Hippocampal formation (tissue), 2 donors: ENCODE data around the gene ARMC8.
"Not testable (repeated sequence)": the region's sequence is repeated elsewhere in the genome, so short reads cannot be mapped to it uniquely, and the experiment has no call there.

ENCODE experiments used
- DNase-seq, 2 donors: peaks; one replicate each; lab custom pipeline; 2025; lab: John Stamatoyannopoulos, UW

Gene ARMC8, protein sequence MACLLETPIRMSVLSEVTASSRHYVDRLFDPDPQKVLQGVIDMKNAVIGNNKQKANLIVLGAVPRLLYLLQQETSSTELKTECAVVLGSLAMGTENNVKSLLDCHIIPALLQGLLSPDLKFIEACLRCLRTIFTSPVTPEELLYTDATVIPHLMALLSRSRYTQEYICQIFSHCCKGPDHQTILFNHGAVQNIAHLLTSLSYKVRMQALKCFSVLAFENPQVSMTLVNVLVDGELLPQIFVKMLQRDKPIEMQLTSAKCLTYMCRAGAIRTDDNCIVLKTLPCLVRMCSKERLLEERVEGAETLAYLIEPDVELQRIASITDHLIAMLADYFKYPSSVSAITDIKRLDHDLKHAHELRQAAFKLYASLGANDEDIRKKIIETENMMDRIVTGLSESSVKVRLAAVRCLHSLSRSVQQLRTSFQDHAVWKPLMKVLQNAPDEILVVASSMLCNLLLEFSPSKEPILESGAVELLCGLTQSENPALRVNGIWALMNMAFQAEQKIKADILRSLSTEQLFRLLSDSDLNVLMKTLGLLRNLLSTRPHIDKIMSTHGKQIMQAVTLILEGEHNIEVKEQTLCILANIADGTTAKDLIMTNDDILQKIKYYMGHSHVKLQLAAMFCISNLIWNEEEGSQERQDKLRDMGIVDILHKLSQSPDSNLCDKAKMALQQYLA

DNA sequence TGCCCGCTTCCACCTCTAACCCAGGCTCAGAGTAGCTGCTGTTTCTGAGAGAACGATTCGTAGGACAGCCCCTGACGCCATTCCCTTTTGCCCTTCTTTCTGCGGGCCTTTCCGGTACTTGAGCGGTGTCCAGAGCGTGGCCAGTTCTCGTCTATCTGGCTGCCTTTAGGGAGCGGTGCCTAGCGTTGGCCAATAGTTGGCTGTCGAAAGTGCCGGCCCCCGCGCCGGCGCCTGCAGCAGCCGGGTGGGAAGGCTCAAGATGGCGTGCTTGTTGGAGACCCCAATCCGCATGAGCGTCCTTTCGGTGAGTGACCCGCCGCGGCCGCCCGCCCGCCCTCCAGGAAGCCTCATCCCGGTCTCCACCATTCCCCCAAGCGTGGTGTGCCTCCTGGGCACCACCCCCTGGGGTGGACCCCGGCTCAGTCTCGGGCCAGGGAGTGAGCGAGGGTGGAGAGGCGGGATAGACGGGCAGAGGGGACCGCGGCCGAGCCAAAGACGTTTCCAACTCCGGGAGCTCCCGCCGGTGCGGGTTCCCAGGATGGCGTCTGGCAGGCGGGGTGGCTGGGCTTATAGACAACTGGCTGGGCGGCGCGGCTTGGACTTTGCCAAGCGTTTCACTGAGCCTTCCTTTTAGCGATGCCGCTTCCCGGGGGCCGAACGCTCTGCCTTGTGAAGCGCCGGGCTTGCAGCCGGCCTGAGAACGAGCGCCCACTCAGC lies at the start of gene ARMC8:
TSS of gene ARMC8 (plus strand) at position 6 of the 717 bp plus-strand sequence. CDS start at position 260, 254 bp downstream.
- peak; percentile 28 to 87 for DNase-seq

DNA sequence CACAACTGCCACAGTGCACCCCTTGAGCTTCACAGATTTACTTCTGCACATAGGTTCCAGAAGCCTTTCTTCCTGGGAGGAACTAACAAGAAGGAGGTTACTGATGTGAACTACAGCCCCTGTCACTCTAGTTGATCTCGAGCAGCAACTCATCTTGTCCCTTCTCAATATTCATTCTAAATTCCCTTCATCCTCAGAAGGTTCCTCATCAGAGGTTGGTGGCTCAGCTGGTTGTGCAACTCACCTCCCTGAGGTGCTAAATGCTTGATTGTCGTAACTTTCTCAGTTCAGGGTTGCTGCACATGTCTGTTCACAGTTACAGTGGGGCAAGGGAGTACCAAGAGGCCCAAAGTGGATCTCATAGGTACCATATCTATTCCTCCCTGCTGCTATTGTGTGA lies 49.2 kb upstream of the ARMC8 start:
- no peak for DNase-seq

DNA sequence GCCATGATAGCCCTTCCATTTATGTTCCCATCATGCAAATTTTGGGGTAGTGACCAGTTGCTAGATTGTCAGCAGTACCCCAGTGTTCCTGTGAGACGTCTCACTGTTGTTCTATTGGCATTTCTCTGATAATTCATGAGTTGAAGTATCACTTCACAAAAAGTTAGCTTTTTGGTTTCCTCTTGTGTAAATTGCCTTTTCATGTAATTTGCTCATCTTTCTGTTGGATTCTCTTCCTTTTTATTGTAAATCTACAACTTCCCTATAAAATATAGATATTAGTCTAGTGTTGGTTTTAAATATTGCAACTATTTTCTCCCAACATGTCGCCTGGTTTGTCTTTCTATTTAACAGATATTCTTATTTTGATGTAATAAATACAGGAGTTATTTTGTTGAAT lies 47.4 kb upstream of the ARMC8 start:
- no peak for DNase-seq

DNA sequence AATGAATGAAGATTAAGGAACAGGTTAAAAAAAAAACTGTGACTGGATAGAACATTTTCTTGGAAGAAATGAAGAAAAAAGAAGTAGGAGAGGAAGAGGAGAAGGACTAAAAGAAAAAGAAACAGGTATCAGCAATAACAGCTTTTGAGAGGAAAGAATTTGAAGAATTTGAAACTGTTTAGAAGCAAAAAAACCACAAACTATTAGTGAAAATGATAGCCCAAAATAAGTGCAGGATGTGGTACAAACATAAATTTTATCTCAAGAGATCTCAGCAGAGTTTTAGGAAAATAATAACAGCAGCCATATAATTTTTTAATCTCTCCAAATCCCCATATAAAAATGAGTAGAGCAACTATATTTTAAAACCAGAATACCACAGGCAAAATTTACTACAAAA lies 46.2 kb upstream of the ARMC8 start:
- no peak for DNase-seq

DNA sequence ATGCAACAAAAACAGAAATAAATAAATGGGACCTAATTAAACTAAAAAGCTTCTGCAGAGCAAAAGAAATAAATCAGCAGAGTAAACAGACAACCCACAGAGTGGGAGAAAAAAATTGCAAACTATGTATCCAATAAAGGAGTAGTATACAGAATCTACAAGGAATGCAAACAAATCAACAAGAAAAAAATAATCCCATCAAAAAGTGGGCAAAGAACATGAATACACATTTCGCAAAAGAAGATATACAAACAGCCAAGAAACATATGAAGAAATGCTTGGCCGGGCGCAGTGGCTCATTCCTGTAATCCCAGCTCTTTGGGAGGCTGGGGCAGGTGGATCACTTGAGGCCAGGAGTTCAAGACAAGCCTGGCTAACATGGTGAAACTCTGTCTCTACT lies 44.9 kb upstream of the ARMC8 start:
- not testable (repeated sequence) for DNase-seq

DNA sequence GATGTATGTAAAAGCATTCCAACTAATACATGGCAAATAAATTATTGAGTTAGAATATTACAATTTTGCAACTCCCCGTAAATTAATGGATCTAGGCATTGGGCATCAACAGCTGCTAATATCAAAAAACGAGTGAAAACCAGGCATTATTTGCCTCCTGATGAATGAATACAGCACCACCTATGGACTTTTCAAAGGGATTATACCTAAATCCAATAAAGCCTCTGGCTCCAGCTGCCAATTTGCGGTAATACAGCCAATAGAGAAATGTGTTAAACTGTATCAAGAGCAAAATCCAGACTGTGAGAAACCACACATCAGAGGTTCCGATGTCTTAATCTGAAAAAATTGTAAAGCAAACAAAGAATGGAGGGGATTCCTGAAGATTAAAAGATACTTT lies 38.6 kb upstream of the ARMC8 start:
- no peak for DNase-seq

DNA sequence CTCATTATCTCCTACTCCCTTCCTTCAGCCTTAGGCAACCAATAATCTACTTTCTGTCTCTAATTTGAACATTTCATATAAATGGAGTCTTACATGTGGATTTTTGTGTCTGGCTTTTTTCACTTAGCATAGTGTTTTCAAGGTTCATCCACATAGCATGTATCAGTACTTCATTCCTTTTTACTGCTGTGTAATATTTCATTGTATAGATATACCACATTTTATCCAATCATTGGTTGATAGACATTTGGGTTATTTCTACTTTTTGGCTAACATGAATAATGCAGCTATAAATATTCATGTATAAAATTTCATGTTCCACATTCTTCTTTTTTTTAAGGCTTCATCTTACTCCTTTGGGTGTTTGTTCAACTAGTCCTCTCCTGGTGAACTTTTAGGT lies 32.6 kb upstream of the ARMC8 start:
- DNase-seq, result no peak

DNA sequence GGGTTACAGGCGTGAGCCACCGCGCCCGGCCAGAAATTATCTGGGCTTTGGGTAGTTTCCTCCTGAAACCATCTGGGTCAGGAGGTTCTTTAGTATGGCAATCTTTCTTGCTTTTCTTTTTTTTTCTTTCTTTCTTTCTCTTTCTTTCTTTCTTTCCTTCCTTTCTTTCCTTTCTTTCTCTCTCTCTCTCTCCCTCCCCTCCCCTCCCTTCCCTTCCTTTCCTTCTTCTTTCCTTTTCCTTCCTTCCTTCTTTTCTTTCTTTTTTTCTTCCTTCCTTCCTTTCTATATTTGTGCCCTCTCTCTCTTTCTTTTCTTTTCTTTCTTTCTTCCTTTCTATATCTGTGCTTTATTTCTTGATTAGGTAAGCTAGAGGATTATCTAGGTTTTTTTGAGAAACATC lies 29.4 kb upstream of the ARMC8 start:
- DNase-seq, result no peak

DNA sequence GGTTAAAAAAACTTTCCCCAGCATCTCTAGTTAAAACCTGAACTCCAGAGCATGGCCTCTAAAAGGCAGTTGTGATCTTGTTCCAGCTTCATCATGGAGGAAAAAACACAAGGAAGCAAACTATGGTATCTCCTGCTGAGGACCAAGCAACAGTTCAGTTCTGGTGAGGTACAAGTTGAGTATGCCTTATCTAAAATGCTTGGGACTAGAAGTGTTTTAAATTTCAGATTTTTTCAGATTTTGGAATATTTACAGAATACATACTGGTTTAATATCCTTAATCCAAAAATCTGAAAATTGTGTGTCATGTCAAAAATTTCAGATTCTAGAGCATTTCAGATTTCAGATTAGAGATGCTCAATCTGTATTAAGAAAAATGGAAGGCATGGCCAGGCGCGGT lies 22.0 kb upstream of the ARMC8 start:
- DNase-seq, result no peak

DNA sequence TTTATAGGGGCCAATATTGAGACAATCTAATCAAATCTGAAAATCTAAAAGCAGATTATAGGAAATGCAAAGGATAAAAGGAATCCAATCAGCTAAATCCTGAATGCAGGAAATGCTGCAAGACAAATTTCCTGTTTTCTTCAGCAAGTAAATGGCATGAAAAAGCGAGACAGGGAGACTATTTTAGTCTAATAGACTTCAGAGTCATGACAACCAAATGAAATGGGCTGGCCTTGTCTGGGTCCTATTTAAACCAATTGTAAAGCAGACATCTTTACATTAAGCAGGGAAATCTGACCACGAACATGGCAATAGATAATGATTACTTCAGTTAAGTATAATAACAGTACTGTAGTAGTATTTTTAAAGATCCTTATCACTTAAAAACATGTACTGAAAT lies 14.5 kb upstream of the ARMC8 start:
- DNase-seq, result no peak

DNA sequence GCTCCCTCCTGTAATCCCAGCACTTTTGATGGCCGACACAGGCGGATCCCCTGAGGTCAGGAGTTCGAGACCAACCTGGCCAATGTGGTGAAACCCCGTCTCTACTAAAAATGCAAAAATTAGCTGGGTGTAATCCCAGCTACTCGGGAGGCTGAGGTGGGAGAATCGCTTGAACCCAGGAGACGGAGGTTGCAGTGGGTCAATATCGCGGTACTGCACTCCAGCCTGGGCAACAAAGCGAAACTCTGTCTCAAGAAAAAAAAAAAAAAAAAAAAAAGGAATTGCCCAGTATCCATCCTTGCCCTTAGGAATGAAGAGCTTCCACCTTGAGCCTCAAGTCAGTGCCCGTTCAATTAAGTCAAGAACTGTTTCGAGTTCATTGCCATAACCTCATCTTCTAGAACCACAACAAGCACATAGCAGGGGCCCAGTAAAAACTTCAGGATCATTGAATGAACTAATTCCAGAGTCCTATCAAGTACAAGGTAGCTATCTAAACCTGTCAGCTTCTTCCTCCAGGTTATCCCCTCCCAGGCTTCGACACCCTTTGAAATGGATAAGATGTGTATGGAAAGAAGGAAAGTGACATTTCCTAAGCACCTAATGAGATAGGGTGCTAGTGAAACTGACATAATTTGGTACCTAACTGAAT lies 13.2 kb upstream of the ARMC8 start:
- no peak for DNase-seq

DNA sequence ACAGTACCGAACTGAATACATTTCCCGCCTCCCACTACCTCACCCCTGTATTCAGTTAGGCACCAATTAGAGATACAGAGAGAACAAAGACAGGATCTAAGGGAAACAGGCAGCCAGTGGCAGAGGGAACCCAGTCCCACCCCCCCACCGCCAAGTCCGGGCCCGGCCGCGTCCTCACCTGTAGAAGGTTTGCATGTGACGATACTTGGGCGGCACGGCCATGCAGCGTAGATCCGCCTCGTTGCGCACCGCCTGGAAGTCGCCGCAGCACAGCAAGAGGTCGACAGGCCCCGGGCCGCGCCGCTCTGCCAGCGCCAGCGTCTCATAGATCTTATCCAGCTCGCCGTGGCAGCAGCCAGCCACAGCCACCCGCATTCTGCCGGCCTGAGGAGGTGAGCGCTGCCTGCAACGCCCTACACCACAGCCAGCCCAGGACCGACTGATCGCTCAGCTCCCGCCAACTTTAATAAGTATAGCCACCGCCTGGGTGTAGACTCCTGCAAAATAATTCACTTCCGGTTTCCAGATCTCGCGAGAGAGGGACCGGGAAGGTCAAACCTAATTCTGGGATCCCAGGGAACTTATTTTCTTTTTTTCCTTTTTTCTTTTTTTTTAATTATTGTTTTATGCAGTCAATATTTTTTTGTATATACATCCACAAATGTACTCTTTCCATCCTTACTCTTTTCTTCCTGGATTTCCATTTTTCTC lies 12.5 kb upstream of the ARMC8 start, which contains the start of gene DBR1:
TSS of gene DBR1 (minus strand) at position 501 of the 711 bp plus-strand sequence. CDS start at position 375, 126 bp downstream.
- peak; percentile 50 to 59 for DNase-seq

DNA sequence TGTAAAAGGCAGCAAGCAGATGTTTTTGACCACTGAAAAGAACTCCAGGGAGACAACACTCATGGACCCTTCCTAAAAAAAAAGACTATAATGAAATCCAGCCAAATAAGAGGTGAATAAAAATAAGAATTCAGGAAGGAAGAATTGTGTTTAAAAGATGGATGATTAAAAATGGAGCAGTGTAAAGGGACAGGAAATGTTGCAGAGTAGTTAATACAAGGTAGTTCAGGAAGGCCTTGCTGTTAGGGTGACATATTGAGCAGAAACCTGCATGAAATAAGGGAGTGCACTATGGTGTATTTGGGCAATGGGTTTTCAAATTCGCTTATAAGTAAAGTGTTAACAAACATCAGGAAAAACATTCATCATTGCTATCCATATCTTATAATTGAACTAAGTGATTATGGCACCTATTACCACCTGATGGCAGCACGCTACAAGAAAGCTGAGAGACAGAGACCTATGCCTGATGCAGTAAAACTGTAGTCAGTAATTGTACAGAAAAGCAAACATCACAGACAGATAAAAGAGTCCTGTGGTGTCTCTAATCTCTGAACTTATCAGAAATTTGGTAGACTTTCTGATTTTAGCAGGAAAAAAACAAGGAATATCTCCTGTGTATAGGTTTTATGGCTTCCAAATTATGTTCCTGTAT lies 6.6 kb upstream of the ARMC8 start:
- peak in 1 of 2 donors; percentile 38 for DNase-seq

DNA sequence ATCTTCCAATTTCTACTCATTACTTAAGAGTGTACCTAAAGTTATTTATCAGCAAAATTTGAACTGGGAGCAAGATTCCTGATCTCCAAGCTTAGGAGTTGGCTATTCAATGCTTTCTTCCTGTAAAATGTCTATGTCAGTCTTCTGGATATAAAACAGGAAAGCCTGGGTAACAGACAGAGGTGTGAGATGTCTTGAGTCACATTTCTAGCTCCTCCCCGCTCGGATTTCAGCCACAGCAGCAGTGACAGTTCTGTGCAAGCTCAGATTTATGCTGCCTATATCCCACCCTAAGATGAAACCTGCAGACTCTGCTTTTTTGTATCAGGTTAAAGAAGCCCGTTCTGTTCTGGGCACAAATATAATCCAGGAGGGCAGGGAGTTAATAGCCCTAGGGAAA lies 2.1 kb upstream of the ARMC8 start:
- DNase-seq, result no peak

DNA sequence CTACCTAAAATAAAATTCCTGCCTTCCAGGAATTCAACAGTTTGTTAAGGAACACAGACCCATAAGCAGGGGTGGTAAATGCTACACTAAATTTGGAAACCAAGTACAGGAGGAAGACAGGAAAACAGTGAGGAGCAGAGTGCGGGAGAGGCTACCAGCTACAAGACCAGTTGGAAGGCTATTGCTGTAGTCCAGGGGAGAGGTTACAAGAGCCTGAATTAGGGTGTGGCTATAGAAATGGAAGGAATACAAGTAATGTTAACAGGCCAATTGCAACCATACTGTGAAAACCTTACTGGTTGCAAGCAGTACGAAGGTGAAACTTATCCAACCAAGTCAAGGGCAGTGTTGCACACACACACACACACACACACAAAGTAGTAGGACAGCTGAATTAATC lies 880 bp upstream of the ARMC8 start:
- no peak for DNase-seq

DNA sequence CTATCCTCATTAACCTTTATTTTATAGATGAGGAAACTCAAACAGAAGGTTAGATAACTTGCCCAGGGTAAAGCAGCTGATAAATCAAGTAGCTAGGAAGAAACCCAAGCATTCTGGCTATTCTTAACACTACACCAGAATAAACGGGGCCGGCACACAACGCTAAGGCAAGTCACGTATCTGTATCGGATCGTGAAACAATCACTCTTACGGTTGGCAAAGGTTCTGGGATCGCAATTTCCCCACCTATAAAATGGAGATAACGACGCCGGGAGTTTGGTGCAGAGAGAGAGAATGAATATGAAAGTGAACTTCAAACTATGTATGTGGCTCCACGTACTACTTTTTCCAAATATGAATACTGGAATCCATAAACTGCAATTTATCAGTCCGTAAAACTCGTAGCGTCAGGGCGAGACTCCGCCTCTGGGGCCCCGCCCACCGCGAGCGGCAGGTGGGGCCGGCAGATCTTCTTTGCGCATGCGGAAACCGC lies 252 bp upstream of the ARMC8 start:
- peak in 1 of 2 donors; percentile 87 for DNase-seq

DNA sequence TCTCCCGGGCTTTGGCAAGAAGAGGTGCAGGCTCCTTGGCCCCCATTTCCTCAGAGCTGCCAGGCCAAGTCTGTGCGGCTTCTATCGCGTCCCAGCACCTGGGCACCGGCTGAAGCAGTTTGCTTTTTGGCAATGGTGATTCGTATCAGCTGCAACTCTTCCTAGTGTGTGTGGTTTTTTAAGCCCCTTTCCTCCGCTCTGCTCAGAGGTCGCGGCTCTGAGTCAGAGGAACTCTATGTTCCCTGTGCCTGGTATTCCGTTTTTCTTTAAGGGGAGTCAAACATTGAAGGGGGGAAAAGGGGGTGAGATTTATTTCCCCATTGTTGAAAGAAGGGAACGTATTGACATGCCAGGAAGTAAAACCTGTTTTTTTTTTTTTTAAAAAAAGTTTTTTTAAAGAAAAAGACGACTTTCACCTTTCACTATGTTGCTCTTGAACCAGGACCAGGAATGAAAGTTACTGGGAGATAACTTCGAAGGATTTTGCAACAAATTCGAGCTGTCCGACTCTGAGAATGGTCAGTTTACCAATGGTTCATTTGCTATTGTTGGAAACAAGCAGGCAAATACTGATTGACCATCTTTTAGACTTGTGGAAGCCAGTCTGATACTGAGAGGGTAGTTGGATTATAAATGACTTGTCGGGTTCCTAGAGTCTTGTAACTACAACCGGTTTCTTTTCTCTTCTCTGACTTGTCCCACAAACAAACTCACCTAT lies 1.1 kb downstream of the ARMC8 start:
- DNase-seq, result no peak

DNA sequence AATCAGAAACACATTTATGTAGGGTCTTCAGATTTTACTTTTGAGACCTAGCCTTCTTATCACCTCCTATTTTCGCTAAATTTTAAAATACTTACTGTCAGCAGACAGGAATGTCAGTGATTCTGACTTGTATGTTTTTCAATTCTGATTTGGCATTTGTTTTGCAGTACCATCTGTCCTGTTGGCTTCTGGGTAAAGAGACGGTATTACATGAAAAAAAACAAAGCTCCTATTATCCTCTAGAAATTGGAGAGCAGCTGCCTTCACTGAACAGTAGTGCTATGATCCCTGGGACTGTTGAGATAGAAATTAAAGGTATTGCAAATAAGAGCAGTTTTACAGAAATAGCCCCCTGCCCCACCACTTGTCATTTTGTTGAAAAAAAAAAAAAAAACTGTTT lies 8.4 kb downstream of the ARMC8 start:
- DNase-seq, result peak in 1 of 2 donors; percentile 42

DNA sequence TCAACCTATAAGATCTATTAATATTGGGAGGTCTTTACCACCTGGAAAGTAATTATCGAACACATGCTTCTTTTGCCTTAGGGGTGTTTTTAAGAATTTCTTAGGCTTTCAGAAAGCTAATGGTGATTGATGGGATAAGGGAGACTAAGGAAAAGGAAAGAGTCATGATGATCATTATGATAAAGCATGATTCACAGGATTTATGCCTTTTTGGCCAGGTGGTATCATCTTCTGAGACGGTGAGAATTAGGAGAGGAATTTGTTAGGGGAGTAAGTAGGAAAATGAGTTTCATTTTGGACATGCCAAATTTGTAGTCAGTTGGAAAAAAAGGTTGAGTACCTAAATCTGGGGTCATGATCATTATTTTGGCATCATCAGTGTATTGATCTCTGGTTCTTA lies 8.9 kb downstream of the ARMC8 start:
- DNase-seq, result no peak

DNA sequence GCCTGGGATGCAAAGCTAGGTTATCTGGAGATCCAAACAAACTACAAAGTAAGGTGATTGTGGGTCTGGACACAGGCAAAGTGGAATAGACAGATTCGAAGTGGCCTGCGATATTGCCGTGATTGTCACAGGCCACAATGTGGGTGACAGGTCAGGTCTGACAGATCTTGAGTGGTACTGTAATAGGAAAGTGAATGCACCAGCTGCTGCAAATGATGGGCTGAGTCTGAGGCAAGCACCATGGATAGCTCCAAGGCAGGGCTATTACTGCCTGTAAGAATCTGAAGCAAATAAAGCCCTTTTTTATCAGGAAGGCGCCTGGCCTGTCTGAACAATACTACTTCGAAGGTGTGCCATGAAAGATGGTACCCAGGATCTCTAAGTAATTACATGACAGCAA lies 10.0 kb downstream of the ARMC8 start:
- DNase-seq, result peak in 1 of 2 donors; percentile 13
